22Rv1 (cell line): Measurements from ENCODE around the gene HEMK1.

Source experiments
- CTCF ChIP-seq: fragments of 450-650 bp; IDR thresholded peaks from 2 replicates; pipeline ENCODE4 v1.5.1; 2017; ENCODE audit warnings: mild to moderate bottlenecking
- ZFX ChIP-seq: fragments of 450-650 bp; IDR thresholded peaks from 2 replicates; pipeline ENCODE4 v1.6.1; 2017; ENCODE audit warnings: antibody characterized with exemption, borderline replicate concordance

- TF ChIP-seq CTCF (no peak), ZFX (no peak)
Observed at GRCh38 chr3:50624634-50625033, 55.3 kb downstream of the HEMK1 start.
